Umbilical cord (tissue), 2 donors: ENCODE measurements around the gene IL3RA. TPM values are rescaled to one million over a fixed set of nuclear protein-coding genes. Genes with fewer than 3 reads are reported as not detected.
"Not testable (repeated sequence)": the region's sequence is repeated elsewhere in the genome, so short reads cannot be mapped to it uniquely, and the experiment has no call there.

Experiments used
- DNase-seq: peaks from one replicate; pipeline ENCODE4 v3.0.0-alpha.2; 2015; ENCODE audit warnings: low spot score
- total RNA-seq: library from RNA; depleted of rRNA; stranded (reverse); fragments of >200 nt; gene quantifications from one replicate; pipeline ENCODE4 v1.2.3, GENCODE V29; 2014; ENCODE audit warnings: low replicate concordance; ENCODE audit not compliant: insufficient read depth

Gene IL3RA
- total RNA-seq, 1 donor from 2014 or later, result 4.1 TPM

DNA sequence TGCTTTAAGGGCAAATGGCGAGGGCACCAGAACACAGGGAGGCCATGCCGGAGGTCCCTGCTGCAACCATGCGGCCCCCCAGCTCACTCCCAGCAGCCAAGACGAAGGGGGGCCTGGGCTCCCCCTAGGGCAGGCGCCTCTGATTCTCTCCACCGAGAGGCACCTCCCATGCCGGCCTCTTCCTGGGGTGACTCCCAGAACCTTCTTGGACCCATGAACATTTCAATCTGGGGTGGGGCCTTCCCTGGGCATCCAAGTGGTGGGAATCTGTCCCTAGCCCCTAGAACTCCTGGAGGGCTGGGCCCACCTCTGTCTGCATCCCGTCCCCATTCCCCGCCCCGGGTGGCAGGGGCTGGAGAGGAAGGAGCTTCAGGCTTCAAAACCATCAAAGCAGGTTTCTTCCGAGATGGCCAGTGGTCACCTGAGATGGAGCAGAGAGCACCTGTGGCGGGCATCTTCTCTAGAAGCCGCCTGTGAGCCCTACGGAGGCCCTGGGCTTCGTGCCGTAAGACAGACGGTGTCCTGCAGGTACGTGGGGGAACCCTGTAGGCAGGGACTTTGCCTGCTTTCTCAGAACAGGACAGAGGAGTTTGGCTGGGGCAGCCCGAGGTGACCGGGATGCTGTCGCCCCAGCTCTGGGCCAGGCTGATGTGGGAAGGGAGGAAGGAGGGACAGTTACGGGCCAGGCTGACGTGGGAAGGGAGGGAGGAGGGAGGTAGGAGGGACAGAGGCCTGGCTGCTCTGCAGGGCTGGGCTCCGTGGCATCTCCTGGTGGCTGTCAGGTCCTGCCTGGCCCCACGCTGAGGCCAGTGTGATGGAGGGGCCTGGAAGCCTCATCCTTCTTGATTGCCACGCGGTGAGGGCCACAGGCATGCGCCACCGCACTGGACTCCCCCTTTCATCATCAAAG lies 62.1 kb downstream of the IL3RA start:
- no peak for DNase-seq

DNA sequence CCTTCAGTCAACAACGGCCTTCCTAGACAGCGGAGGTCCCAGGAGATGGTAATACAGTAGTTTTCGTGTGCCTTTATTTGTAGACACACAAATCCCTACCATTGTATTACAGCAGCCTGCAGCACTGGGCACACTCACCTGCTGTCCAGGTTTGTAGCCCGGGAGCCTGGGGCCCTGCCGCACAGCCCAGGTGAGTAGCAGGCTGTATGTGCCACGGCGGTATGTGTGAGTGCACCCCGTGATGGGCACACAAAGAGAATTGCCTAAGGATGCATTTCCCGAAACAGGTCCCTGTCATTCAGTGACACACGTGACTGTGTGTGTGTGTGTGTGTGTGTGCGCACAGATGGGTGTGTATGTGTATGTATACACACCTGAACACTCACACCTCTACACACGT lies 63.5 kb downstream of the IL3RA start:
- no peak for DNase-seq

DNA sequence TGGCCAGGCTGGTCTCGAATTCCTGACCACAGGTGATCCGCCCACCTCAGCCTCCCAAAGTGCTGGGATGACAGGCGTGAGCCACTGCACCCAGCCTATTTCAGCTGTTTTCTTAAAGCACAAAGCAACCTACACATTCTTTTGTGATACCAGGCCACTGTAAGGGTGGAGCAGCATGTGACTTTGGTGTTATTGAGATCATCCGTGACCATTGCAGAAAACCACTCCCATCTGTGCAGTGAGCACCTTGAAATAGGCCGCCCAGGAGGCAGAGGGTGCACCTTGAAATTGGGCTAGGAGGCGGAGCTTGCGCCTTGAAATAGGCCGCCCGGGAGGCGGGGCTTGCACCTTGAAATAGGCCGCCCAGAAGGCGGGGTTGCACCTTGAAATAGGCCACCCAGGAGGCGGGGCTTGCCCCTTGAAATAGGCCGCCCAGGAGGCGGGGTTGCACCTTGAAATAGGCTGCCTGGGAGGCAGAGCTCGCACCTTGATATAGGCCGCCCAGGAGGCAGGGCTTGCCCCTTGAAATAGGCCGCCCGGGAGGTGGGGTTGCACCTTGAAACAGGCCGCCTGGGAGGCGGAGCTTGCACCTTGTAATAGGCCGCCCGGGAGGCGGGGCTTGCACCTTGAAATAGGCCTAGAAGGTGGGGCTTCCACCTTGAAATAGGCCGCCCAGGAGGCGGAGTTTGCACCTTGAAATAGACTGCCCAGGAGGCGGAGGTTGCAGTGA lies 64.3 kb downstream of the IL3RA start:
- no peak for DNase-seq

DNA sequence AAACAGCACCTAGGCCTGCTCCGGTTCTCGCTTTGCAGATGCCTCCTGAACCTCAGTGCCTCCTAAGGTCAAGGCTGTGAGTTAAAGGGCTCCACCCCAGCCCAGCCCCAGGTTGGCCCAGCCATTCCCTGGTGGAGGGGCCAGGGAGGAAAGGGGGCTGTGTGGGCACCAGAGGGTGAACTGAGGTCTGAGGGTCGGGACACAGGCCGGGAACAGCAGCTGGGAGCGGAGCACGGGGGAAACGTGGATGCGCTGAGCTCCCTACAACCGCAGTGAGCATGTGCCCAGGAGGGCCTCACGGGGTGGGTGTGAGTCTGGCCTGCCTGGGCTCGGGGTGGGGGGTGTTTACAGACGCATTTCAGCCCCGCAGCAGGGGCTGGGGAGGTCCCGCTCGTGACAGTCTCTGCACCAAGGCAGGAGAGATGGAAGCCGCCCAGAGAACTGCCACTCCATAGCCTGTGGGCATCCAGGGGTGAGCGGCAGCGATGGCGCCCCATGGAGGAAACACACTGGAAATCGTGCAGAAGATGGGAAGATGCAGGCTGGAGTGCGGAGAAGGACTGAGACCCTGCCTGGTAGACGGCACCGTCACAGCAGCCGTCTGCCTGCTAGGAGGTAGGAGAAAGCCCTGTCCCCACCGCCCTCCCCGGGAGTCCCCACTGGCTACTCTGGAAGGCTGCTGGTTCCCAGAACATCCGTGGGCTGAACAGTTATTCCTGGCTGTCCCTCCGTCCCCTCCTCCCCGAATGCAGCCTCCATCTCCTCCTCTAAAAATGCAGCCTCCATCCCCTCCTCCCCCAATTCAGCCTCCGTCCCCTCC lies 65.2 kb downstream of the IL3RA start:
- no peak for DNase-seq

GRCh38 chrX:1403228-1403627 lies 66.6 kb downstream of the IL3RA start:
- no peak for DNase-seq

DNA sequence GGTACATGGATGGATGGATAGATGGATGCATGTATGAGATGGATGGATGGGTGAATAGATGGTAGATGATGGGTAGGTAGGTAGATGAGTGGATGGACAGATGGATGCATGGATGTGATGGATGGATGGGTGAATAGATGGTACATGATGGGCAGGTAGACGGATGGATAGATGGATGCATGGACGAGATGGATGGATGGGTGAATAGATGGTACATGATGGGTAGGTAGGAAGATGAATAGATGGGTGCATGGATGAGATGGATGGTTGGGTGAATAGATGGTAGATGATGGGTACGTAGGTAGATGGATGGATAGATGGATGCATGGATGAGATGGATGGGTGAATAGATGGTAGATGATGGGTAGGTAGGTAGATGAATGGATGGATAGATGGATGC lies 67.3 kb downstream of the IL3RA start:
- DNase-seq, result not testable (repeated sequence)

DNA sequence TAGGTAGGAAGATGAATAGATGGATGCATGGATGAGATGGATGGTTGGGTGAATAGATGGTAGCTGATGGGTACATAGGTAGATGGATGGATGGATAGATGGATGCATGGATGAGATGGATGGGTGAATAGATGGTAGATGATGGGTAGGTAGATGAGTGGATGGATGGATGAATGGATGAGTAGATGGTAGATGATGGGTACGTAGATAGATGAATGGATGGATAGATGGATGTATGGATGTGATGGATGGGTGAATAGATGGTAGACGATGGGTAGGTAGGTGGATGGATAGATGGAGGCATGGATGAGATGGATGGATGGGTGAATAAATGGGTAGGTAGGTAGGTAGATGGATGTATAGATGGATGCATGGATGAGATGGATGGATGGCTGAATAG lies 69.2 kb downstream of the IL3RA start:
- DNase-seq, result not testable (repeated sequence)

- DNase-seq, result no peak
These were observed 70.5 kb downstream of the IL3RA start for GRCh38 chrX:1407035-1407434.

DNA sequence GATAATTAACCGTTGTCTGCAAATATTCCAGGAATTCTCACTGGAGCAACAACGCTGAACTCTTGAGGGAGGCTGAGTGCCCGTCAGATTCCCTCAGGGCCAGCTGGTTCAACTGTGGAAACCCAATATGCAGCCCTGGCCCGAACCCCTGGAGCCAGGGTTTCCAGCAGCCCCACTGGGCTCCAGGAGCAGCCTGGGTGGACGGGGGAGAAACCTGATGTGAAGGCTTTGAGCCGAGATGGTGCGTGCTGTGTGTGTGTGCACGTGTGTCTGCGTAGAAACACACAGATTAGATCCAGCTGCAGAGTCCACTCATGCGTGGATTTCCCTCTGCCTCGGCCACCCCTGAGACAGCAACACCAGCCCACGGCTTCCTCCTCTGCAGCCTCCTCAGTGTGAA lies 74.7 kb downstream of the IL3RA start:
- DNase-seq, result no peak

DNA sequence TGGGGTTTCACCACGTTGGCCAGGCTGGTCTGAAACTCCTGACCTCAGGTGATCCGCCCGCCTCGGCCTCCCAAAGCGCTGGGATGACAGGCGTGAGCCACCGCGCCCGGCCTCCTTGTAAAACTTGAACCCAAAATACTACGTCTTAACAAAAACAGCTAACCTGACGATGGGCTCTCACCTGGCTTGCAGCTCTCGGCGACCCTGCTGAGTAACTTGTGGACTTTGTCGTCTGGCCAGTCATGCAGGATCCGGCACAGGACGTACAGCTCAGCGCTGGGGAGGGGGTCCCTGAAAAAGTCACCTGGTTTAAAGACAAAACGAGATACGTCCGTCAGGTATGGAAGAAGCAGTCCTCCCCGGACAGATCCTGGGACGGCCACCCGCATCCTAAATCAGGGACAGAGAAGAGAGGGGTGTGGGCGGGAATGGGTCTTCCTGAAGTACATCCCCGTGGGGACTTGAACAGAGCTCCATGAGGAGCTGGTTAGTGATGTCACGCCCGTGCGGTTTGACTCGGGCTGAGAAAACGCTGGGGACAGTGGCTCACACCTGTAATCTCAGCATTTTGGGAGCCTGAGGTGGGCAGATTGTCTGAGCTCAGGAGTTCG lies 76.1 kb downstream of the IL3RA start:
- DNase-seq, result no peak

DNA sequence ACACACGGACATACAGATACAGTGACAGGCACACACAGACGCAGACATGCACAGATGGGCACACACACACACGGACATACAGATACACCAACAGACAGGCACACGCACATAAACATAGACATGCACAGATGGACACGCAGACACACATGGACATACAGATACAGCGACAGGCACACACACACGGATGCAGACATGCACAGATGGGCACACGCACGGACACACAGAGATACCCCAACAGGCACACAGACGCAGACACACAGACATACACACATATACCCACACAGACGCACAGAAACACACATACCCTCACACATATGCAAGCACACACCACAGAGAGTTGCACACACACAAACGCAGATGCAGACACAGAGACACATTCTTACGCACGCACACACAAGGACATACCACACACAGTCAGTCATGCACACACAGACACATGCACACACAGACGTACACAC lies 79.8 kb downstream of the IL3RA start:
- no peak for DNase-seq

DNA sequence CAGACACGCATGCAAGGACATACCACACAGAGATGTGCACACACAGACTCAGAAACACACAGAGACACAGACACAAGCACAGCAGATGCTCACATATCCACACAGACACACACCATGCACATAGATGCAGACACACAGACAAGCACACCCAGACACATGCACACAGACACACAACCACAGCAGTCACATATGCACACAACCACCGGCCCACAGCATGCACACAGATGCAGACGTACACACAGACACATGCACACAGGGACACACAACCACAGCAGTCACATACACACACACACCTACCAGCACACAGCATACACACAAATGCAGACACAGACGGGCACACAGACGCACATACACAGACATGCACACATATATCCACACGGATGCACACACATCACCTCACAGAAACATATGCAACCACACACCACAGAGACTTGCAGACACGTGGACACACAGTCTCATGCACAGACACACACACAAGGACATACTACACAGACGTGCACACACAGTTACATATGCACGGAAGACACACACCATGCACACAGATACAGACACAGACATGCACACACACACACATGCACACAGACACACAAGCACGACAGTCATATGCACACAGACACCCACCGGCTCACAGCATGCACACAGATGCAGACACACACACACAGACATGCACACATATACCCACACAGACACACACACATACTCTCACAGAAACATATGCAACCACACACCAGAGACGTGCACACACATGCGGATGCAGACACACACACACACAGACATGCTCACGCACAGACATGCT lies 80.6 kb downstream of the IL3RA start:
- no peak for DNase-seq

GRCh38 chrX:1417921-1418771 lies 81.6 kb downstream of the IL3RA start:
- no peak for DNase-seq

DNA sequence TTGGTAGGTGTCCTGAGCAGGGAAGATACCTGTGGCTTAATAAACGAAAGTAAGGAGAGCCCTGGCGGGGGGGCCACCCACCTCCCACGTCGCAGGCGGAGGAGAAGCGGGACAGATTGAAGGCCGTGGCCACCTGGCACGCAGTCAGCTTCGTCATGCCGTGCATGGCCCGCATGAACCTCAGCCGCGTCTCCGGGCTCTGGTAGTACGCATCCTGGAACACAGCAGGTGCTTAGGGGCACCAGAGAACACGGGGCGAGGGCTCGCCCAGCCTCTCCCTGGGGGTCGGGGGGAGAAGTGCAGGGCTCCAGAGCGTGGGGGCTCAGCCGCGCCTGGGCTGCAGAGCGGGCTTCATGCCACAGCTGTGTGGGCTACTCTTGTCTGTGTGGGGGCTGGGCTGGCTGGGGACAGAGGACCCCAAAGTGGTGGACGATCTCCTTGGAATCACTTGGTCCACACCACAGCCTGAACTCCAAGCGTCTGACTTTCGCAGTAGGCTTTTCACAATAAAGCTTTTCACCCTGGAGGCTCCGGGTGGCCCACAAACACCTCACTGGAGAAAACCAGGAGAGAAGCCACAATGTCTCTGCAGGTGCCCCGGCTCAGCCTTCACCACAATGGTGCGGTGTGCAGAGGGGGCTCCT lies 82.4 kb downstream of the IL3RA start:
- no peak for DNase-seq

- no peak for DNase-seq
These were observed 83.2 kb downstream of the IL3RA start for GRCh38 chrX:1419545-1420355.

DNA sequence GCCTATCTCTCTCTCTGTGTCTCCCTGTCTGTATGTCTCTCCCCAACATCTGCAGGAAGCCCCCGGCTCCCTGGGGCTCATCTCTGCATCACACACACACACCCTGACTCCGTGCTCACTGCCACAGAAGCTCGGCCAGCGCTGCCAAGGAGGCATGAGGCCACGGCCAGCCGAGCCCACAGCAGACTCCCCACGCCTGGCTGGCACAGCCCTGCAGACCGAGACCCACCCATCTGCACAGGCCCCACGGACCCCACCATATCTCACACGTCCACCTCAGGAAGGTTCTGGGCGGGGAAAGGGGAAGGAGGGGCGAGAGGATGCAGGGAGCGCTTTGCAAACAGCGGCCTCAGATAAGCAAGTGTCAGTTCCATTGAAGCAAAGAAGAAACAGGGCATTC lies 83.8 kb downstream of the IL3RA start:
- DNase-seq, result no peak

GRCh38 chrX:1421433-1422134 lies 85.0 kb downstream of the IL3RA start:
- DNase-seq, result no peak

- no peak for DNase-seq
These were observed 85.5 kb downstream of the IL3RA start for GRCh38 chrX:1422135-1422465.
